GM13976 (cell line): Measurements from ENCODE around the gene NEXN.

ENCODE experiments used
- DNase-seq: peaks from one replicate; pipeline ENCODE4 v3.0.0; 2012; ENCODE audit warnings: low spot score
- in situ Hi-C: fragments of 300-500 bp; cut with MboI; formaldehyde crosslinking; loops from one replicate; pipeline ENCODE4 v1.12.0; 2022; ENCODE audit warnings: low sequenced_read_pairs, mixed read lengths, inconsistent platforms; ENCODE audit not compliant: unreplicated experiment
- TF ChIP-seq, protein P1 (sequence below): IDR thresholded peaks from 2 replicates; pipeline ENCODE4 v1.5.1; 2012; ENCODE audit warnings: borderline replicate concordance, mild to moderate bottlenecking; ENCODE audit not compliant: insufficient read depth; ENCODE audit errors: extremely low read depth, missing control alignments, control extremely low read depth

The NEXN gene

DNA sequence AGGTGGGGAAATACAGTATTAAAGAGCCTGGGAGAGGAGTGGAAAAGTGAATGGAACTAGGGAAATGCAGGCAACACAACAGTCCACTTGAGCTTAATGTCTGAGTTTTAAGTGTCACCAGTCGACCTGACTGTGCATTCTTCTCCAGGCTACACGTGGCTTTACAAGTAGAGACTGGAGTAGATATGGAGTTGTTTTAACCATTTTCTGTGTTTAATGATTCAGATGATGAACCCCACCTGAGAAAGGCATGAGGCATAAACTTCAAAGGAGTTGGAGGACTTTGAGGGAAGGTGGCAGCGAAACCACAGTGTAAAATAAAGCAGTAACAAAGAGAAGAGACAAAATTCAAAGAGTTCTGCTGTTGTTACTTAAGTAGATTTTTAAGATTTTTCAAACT, 77.9 kb downstream of the NEXN start:
- in situ Hi-C loops, result no loop called here
- TF ChIP-seq, protein P1, sequence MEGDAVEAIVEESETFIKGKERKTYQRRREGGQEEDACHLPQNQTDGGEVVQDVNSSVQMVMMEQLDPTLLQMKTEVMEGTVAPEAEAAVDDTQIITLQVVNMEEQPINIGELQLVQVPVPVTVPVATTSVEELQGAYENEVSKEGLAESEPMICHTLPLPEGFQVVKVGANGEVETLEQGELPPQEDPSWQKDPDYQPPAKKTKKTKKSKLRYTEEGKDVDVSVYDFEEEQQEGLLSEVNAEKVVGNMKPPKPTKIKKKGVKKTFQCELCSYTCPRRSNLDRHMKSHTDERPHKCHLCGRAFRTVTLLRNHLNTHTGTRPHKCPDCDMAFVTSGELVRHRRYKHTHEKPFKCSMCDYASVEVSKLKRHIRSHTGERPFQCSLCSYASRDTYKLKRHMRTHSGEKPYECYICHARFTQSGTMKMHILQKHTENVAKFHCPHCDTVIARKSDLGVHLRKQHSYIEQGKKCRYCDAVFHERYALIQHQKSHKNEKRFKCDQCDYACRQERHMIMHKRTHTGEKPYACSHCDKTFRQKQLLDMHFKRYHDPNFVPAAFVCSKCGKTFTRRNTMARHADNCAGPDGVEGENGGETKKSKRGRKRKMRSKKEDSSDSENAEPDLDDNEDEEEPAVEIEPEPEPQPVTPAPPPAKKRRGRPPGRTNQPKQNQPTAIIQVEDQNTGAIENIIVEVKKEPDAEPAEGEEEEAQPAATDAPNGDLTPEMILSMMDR, result no peak
- DNase-seq, result no peak

DNA sequence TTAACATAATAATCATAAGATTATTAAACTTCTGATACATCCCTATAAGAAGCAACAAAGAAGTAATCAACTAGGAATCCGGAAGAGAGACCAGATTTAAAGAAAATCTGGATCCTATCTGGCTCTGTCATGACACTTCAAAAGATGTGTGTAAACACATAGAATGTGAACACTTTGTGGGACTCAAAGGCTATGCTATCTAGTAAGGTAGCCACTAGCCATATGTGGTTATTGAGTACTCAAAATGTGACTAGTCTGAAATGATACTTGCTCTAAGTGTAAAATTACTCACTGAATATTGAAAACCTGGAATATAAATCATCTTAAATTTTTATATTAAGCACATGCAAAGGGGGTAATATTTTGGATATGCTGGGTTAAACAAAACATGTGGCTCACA, 81.8 kb downstream of the NEXN start:
- TF ChIP-seq, protein P1, result no peak
- DNase-seq, result no peak
- in situ Hi-C loops, result no loop called here

DNA sequence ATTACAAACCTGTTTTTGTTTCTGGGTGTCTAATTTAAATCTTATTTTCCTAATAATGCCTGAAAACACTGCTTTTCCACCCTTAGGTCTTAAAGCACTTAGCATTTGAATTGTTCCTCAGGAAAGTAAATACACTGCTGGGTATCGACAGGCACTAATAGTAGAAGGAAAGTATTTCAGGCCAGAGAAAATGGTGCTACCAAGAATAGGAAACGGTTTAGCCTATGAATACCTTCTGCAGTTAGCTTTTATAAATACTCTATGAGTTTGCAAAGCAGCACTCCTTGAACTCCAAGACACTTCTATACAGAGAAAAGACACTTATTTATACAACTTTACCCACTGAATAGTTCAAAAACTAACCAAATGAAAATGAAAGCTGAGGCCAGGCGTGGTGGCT, 83.7 kb downstream of the NEXN start:
- TF ChIP-seq, protein P1, result no peak
- no peak for DNase-seq
- in situ Hi-C loops, result no loop called here

DNA sequence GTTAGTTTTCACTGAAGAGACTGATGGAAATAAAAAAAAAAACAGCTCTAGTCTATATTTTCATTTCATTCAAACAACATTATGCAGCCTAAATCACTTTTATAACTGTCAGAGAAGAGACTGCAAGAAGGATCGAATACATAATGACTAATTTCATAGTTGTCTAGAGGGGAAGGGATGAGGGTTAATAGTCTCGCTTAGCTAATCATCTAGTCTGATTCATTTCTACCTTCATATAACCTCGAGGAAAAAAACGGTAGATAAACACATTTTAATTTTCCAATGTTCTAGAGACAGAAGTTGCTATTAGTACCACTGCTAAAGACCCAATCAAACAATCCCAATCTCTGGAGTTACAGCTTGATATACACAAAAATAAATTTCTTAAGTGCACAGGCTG, 87.0 kb downstream of the NEXN start:
- TF ChIP-seq, protein P1, result no peak
- peak; percentile 15 for DNase-seq
- in situ Hi-C loops, result no loop called here

DNA sequence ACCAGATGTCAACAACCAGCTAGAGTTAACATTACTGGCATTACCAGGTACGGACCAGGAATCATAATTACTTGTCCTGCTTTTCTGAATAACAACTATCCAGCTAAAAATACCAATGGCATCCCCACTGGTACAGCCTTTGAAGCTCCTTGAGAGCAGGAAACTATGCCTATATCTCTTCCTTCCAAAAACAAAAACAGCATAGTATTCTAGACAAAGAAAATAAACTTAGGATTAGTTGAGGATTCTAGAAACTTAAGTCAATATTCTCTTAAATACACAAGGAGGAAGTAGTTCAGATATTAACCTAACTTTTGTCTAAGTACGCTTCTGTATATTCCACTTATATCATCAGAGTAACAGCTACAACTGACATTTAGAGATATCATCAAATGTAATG, 87.5 kb downstream of the NEXN start:
- in situ Hi-C loops, result no loop called here
- TF ChIP-seq, protein P1, result no peak
- no peak for DNase-seq

DNA sequence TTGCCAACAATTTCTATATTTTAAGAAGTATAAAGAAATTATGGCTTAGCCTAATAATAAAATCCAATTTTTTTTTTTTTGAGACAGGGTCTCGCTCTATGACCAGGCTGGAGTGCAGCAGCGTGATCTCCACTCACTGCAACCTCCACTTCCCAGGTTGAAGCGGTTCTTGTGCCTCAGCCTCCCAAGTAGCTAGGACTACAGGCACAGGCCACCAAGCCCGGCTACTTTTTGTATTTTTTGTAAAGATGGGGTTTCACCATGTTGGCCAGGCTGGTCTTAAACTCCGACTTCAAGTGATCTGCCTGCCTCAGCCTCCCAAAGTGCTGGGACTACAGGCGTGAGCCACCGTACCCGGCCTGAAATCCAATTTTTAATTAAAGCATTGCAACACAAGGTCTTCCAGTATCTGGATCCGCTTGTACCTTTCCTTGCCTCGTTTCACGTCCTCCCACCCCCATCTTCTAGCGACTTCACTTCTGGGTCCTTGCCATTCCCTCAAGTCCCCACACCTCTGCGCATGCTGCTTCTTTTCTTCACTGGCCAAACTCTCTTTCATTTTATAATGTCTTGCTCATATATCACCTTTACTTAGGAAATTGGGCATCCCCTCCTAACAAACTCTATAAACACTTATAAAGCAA, 88.1 kb downstream of the NEXN start:
- TF ChIP-seq, protein P1, result no peak
- DNase-seq, result no peak
- in situ Hi-C loops, result no loop called here

DNA sequence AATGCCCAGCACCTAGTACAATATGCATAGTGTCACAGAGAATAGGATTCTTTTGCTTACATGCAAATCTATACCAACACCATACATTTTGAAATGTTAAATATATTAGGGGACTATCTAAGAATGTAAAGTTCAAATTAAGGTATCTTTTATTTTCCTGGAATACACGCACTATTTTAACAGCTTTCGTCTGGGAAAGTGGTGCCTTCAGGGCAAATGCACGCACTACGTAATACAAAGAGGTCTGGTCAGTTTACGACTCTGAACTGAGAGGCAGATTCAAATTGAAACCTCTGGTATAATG, 89.5 kb downstream of the NEXN start:
- TF ChIP-seq, protein P1, result no peak

More for the DNA sequence above, 89.5 kb downstream of the NEXN start:
- DNase-seq, result no peak
- in situ Hi-C loops, result no loop called here
